Measurements from ENCODE around the gene UMPS. TPM values are rescaled to one million over a fixed set of nuclear protein-coding genes. Genes with fewer than 3 reads are reported as not detected.
A peak's percentile ranks its signal among the peaks of the same experiment; 100 is the strongest.

Gene UMPS
- total RNA-seq, 1 donor from 2014 or later: 47.6 TPM

- Mint-ChIP-seq H3K36me3 (no peaks in the 10 kb centered on the region), H3K4me1 (peaks cover 9% of the 10 kb centered on the region)
- H3K36me3 ChIP-seq: no peaks in the 10 kb centered on the region
Observed at GRCh38 chr3:124698030-124698770, 32.1 kb upstream of the UMPS start.

GRCh38 chr3:124699051-124699450 is 31.2 kb upstream of the UMPS start:
- H3K4me1 ChIP-seq: no peaks in the 10 kb centered on the region
- no peak overlapping the region for H2AFZ ChIP-seq (replicated peaks)
- H3K27ac Mint-ChIP-seq: no peak overlapping the region

More at GRCh38 chr3:124698030-124698770, 32.1 kb upstream of the UMPS start:
- no peaks in the 10 kb centered on the region for H3K79me2 ChIP-seq (ENCODE audit: low read depth)
- H3K9me3 Mint-ChIP-seq: no peaks in the 10 kb centered on the region
- no peak overlapping the region for H3K4me2 ChIP-seq
- H3K9ac ChIP-seq: no peak overlapping the region
- H3K27me3 Mint-ChIP-seq (ENCODE audit: insufficient read depth, low read depth): peaks cover 2% of the 10 kb centered on the region
- H3F3A ChIP-seq (ENCODE audit: low read depth): no peaks in the 10 kb centered on the region
- H3K9me3 ChIP-seq (ENCODE audit: low read depth): no peaks in the 10 kb centered on the region
- no peak overlapping the region for H3K4me3 Mint-ChIP-seq
- H4K20me1 ChIP-seq (ENCODE audit: low read depth): no peaks in the 10 kb centered on the region
- H3K27ac Mint-ChIP-seq: no peak overlapping the region
- H3K27me3 ChIP-seq: no peaks in the 10 kb centered on the region
- H3K27ac ChIP-seq: no peak overlapping the region
- H2AFZ ChIP-seq (replicated peaks): no peak overlapping the region
- H3K4me1 ChIP-seq: no peaks in the 10 kb centered on the region
- DNase-seq (ENCODE audit: low spot score): no peak
- H3K4me3 ChIP-seq: no peak overlapping the region
- TF ChIP-seq EZH2phosphoT487 (IDR thresholded peaks at IDR 0.05) (no peak), CTCF (IDR thresholded peaks at IDR 0.05) (no peak), EZH2 (IDR thresholded peaks at IDR 0.05) (no peak)

GRCh38 chr3:124699686-124700396 is 30.4 kb upstream of the UMPS start:
- no peaks in the 10 kb centered on the region for H3F3A ChIP-seq (ENCODE audit: low read depth)
- Mint-ChIP-seq H3K27ac (no peak overlapping the region), H3K36me3 (no peaks in the 10 kb centered on the region), H3K4me1 (peaks cover 9% of the 10 kb centered on the region), H3K9me3 (no peaks in the 10 kb centered on the region), H3K27me3 (ENCODE audit: insufficient read depth, low read depth) (peaks cover 2% of the 10 kb centered on the region), H3K4me3 (no peak overlapping the region)
- no peak for TF ChIP-seq EZH2phosphoT487 (IDR thresholded peaks at IDR 0.05)
- no peak for TF ChIP-seq CTCF (IDR thresholded peaks at IDR 0.05)
- TF ChIP-seq EZH2 (IDR thresholded peaks at IDR 0.05): no peak
- H4K20me1 ChIP-seq (ENCODE audit: low read depth): no peaks in the 10 kb centered on the region
- H3K4me3 ChIP-seq: no peak overlapping the region
- no peaks in the 10 kb centered on the region for H3K79me2 ChIP-seq (ENCODE audit: low read depth)
- no peak overlapping the region for H3K27ac ChIP-seq
- no peak for DNase-seq (ENCODE audit: low spot score)
- H3K4me2 ChIP-seq: no peak overlapping the region
- H3K27me3 ChIP-seq: no peaks in the 10 kb centered on the region
- peak overlapping the region; percentile 70 for H2AFZ ChIP-seq (replicated peaks)
- no peaks in the 10 kb centered on the region for H3K4me1 ChIP-seq
- no peaks in the 10 kb centered on the region for H3K36me3 ChIP-seq
- H3K9ac ChIP-seq: no peak overlapping the region
- H3K9me3 ChIP-seq (ENCODE audit: low read depth): no peaks in the 10 kb centered on the region

More at GRCh38 chr3:124699051-124699450, 31.2 kb upstream of the UMPS start:
- Histone ChIP-seq H3K36me3 (no peaks in the 10 kb centered on the region), H3K9ac (no peak overlapping the region), H3K4me3 (no peak overlapping the region), H3K27ac (no peak overlapping the region), H3K27me3 (no peaks in the 10 kb centered on the region), H3F3A (ENCODE audit: low read depth) (no peaks in the 10 kb centered on the region), H4K20me1 (ENCODE audit: low read depth) (no peaks in the 10 kb centered on the region), H3K79me2 (ENCODE audit: low read depth) (no peaks in the 10 kb centered on the region), H3K9me3 (ENCODE audit: low read depth) (no peaks in the 10 kb centered on the region), H3K4me2 (no peak overlapping the region)
- H3K4me3 Mint-ChIP-seq: no peak overlapping the region
- TF ChIP-seq EZH2phosphoT487 (IDR thresholded peaks at IDR 0.05): no peak
- no peak for TF ChIP-seq EZH2 (IDR thresholded peaks at IDR 0.05)
- TF ChIP-seq CTCF (IDR thresholded peaks at IDR 0.05): no peak
- H3K27me3 Mint-ChIP-seq (ENCODE audit: insufficient read depth, low read depth): peaks cover 2% of the 10 kb centered on the region
- H3K9me3 Mint-ChIP-seq: no peaks in the 10 kb centered on the region
- H3K36me3 Mint-ChIP-seq: no peaks in the 10 kb centered on the region
- no peak for DNase-seq (ENCODE audit: low spot score)
- peaks cover 9% of the 10 kb centered on the region for H3K4me1 Mint-ChIP-seq
